ENCODE data around the gene ONECUT1.

The ONECUT1 gene

DNA sequence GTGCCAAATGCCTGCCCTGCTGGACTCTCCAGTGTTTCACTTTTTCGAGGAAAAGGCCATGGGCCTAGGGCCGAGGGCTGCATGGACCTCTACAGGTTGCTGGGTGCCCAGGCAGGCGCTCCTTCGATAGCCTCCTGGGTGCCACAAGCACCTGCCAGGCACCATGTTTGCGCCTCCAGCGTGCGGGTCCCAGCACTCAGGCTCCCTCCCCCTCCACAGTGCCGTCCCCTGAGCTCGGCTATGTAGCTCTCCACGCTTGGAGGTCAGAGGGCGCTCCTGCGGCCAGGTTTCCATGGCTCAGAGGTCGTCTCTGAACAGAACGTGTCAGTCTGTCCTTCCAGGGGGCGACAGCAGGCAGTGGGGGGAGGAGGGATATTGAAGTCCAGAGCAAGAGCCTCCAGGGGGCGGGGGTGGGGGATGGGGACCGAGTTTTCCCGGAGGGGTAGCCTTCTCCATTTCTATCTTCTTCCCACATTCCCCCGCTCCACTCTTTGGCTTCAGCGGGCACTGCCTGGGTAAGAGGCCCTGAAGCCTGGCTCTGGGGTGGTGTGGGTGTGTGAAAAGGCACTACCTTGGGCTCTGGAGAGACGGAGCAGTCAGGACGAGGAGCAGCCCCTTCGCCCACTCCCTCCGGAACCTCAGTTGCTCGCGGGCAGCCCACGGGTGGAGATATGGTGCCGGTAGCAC lies 3.6 kb downstream of the ONECUT1 start:
- no peaks in the 10 kb centered on the region for H3K79me2 ChIP-seq (ENCODE audit: insufficient read depth, low read depth)
- TF ChIP-seq CTCF (conservative IDR thresholded peaks at IDR 0.05; ENCODE audit: low read depth, low read length) = no peak
- H3K27me3 ChIP-seq (ENCODE audit: insufficient read depth, low read depth) = peaks cover 5% of the 10 kb centered on the region; the same call in 1 of the 2 replicates
- H3K27ac ChIP-seq = no peak overlapping the region
- H3K4me1 ChIP-seq (ENCODE audit: low read depth, poor library complexity, severe bottlenecking) = no peaks in the 10 kb centered on the region
- H3K4me2 ChIP-seq = no peak overlapping the region
- H3K4me3 ChIP-seq (IDR thresholded peaks at IDR 0.05; ENCODE audit: insufficient read depth, low read depth, low read length) = no peak overlapping the region
- H3K9ac ChIP-seq = no peak overlapping the region
- no peak overlapping the region for H2AFZ ChIP-seq (ENCODE audit: low read depth)
- no peaks in the 10 kb centered on the region for H3K36me3 ChIP-seq (ENCODE audit: insufficient read depth)
- H4K20me1 ChIP-seq (ENCODE audit: insufficient read depth) = no peaks in the 10 kb centered on the region

DNA sequence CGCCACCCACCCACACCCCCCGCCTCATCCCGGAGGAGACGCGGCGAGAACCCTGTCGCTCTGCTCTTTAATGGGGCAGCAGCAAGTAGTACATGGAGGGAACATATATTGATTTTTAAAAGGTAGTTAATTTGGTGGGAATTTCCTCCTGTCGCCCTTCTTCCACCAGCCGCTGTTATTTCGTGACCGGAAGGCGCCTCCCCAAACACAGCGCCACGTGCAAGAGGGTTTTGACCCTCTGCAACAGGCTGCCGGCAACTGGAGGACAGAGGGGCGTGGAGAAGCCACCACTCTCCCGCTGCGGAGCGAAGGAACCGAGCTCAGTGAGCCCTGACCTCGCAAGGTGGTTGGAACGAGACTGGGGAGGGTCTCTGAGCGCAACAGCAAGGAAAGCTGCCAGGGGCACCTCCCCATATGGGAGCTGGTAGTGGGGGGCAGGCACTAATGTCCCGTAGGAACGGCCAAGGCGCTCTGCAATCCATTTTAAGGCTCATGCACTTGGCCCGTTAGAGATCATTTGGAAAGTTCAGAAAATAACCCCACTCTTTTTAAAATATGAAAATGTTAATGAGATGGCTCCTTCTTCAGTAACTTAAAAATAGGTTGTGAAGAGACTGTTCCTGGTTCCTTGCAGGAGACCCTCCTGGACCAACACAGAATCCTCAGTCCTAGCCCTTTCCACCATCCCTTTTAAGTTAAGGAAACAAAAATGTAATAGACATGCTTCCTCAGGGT lies 4.3 kb downstream of the ONECUT1 start:
- no peaks in the 10 kb centered on the region for H4K20me1 ChIP-seq (ENCODE audit: insufficient read depth)
- no peak overlapping the region for H3K4me2 ChIP-seq
- no peaks in the 10 kb centered on the region for H3K79me2 ChIP-seq (ENCODE audit: insufficient read depth, low read depth)
- peaks cover 5% of the 10 kb centered on the region; the same call in 1 of the 2 replicates for H3K27me3 ChIP-seq (ENCODE audit: insufficient read depth, low read depth)
- TF ChIP-seq CTCF (conservative IDR thresholded peaks at IDR 0.05; ENCODE audit: low read depth, low read length) = no peak
- H2AFZ ChIP-seq (ENCODE audit: low read depth) = no peak overlapping the region
- H3K9ac ChIP-seq = no peak overlapping the region
- no peaks in the 10 kb centered on the region for H3K36me3 ChIP-seq (ENCODE audit: insufficient read depth)
- H3K4me3 ChIP-seq (IDR thresholded peaks at IDR 0.05; ENCODE audit: insufficient read depth, low read depth, low read length) = no peak overlapping the region
- no peak overlapping the region for H3K27ac ChIP-seq
- peaks cover 4% of the 10 kb centered on the region for H3K4me1 ChIP-seq (ENCODE audit: low read depth, poor library complexity, severe bottlenecking)

DNA sequence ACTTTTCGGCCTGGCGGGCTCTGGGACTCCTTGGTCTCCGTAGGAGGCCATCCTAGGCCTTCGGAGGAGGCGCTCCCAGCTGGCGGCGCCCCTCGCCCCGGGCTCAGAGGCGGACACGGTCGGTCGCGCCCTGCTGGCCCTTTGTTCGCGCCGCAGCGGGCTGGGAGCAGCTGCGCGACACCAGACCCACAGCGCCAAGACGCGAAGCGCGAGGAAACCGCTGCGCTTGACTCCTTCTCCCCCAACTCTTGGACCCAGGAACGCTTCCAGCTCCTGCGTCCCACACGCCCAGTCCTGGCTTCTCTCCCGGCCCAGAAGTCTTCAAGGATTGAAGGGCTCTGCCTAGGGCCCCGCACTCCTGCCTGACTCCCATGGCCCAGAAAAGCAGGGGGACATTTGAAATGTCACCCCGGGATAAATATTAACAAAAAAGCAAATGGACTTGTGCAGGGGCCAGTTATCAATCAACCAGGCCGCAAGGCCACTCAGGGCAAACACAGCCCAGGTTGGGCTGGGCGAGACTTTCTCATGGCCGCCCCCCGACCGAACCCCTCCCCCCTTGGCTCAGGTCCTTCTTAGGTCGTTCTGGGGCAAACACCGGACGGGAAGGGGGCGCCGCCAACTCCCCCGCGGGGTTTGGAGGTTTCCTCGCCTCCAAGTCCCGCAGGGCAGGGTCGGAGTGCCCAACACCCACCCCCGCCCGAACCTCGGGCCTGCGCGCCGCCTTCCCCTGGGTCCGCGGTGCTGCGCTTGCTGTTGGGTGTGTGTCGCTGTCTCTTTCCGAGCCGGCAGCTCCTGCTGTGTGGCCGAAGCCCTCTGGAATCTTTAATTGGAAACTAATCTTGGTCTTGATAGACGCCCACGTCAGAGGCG lies 5.1 kb downstream of the ONECUT1 start:
- no peak overlapping the region for H2AFZ ChIP-seq (ENCODE audit: low read depth)
- H3K4me3 ChIP-seq (IDR thresholded peaks at IDR 0.05; ENCODE audit: insufficient read depth, low read depth, low read length) = no peak overlapping the region
- H3K27ac ChIP-seq = no peak overlapping the region
- no peaks in the 10 kb centered on the region for H4K20me1 ChIP-seq (ENCODE audit: insufficient read depth)
- H3K79me2 ChIP-seq (ENCODE audit: insufficient read depth, low read depth) = no peaks in the 10 kb centered on the region
- H3K4me2 ChIP-seq = no peak overlapping the region
- no peak for TF ChIP-seq CTCF (conservative IDR thresholded peaks at IDR 0.05; ENCODE audit: low read depth, low read length)
- peaks cover 5% of the 10 kb centered on the region; the same call in 1 of the 2 replicates for H3K27me3 ChIP-seq (ENCODE audit: insufficient read depth, low read depth)
- H3K4me1 ChIP-seq (ENCODE audit: low read depth, poor library complexity, severe bottlenecking) = peaks cover 10% of the 10 kb centered on the region
- H3K36me3 ChIP-seq (ENCODE audit: insufficient read depth) = no peaks in the 10 kb centered on the region
- no peak overlapping the region for H3K9ac ChIP-seq

- Histone ChIP-seq H2AFZ (ENCODE audit: low read depth) (no peak overlapping the region), H3K27ac (no peak overlapping the region), H3K9ac (no peak overlapping the region), H3K36me3 (ENCODE audit: insufficient read depth) (no peaks in the 10 kb centered on the region), H4K20me1 (ENCODE audit: insufficient read depth) (no peaks in the 10 kb centered on the region), H3K4me2 (no peak overlapping the region), H3K4me3 (IDR thresholded peaks at IDR 0.05; ENCODE audit: insufficient read depth, low read depth, low read length) (no peak overlapping the region), H3K79me2 (ENCODE audit: insufficient read depth, low read depth) (no peaks in the 10 kb centered on the region), H3K27me3 (ENCODE audit: insufficient read depth, low read depth) (peaks cover 5% of the 10 kb centered on the region; the same call in 1 of the 2 replicates), H3K4me1 (ENCODE audit: low read depth, poor library complexity, severe bottlenecking) (peaks cover 17% of the 10 kb centered on the region)
- TF ChIP-seq CTCF (conservative IDR thresholded peaks at IDR 0.05; ENCODE audit: low read depth, low read length) = no peak
Observed at GRCh38 chr15:52783929-52784798, 6.0 kb downstream of the ONECUT1 start.

Data from KMS-11 (cell line).